ENCODE measurements around the gene LYSMD4. TPM values are rescaled to one million over a fixed set of nuclear protein-coding genes. Genes with fewer than 3 reads are reported as not detected.
"Not testable (repeated sequence)": the region's sequence is repeated elsewhere in the genome, so short reads cannot be mapped to it uniquely, and the experiment has no call there.

LYSMD4 gene
- total RNA-seq (2014; rRNA removed; shearing (Covaris generic)), result 8.6 and 11.6 TPM in 2 replicates

DNA sequence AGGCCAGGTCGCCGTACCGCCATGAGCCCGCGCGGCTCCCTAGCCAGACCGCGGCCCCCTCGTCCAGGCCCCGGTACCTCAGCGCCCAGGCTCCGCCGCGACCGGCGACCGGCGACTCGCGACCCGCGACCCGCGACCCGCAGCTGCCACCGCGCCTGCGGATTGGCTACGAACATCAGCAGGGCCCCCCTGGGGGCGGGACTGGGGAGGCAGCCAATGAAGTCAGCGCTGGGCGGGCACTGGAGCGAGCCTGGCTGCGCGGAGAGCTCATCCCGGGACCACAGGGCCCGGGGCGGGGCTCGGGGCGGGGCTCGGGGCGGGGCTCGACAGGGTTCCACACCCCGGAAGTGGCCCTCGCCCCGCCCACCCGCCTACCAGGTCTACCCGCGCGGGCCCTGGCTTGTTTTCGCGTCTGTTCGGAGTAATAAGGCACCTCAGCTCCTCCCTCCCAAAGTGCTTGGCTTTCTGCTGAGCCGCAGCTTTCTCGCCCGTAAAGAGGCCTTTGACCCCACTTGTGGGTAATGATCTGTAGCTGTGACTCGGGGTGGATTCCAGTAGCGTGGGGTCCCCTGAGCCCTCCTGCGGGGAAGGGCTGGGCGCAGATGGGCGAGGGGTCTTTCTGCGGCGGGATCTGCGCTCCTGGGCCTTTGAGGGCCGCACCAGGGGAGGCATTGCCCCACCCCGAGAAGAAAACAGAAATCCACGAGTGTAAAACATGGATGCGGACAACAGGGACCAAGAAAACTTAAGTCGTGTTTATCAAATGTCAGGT lies at the start of gene LYSMD4:
Gene LYSMD4 (minus strand): TSS at position 170 of the 772 bp plus-strand sequence. CDS start 1,438 bp downstream, outside the sequence.
- H3K27ac ChIP-seq, result peak within 1 kb of the TSS; percentile 46
- peaks cover 7% of the 10 kb centered on the region for H3K4me1 ChIP-seq (replicated peaks)
- peak; percentile 82 to 97 for DNase-seq (ENCODE audit: low read depth in 1 of 2, low spot score in 2 of 2)
- H3K4me3 ChIP-seq, result peak within 1 kb of the TSS; percentile 97
- peaks cover 27% of the 10 kb centered on the region for H3K36me3 ChIP-seq
- H3K27me3 ChIP-seq (replicated peaks), result no peaks in the 10 kb centered on the region
- H3K9me3 ChIP-seq (replicated peaks), result no peaks in the 10 kb centered on the region; the same call in 1 of the 2 replicates

DNA sequence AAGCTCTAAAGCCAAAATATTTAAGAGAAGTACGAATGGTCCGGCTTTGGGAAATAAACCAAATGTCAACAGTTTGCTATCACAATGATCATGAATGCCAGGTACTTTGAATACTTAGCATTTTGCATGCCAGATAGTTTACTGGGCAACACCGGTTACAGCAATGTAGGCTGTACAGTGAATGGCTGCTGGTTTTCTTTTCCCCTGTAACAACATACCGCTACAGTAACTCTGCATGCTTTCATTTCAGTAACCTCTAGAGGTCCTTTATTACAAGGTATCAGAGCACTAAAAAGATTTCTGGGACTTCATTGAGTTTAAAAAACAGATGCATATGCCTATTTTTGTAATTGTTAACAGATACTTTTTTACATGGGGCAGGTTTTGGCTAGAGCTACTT lies 48.8 kb upstream of the LYSMD4 start:
- not testable (repeated sequence) for DNase-seq (ENCODE audit: low read depth in 1 of 2, low spot score in 2 of 2); H3K36me3 ChIP-seq; H3K27ac ChIP-seq; H3K4me1 ChIP-seq (replicated peaks); H3K4me3 ChIP-seq; H3K9me3 ChIP-seq (replicated peaks); H3K27me3 ChIP-seq (replicated peaks)

DNA sequence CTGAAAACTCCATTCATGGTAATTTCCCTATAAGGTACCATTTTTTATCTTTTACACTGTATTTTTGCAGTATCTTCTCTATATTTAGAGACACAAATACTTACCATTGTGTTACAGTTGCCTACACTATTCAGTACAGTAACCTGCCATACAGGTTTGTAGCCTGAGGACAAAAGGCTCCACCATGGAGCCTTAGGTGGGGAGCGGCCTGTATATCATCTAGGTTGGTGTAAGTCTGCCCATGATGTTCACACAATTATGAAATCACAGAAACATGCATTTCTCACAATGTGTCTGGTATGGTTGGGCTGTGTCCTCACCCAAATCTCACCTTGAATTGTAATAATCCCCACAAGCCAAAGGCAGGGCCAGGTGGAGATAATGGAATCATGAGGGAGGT lies 43.9 kb upstream of the LYSMD4 start:
- no peaks in the 10 kb centered on the region for H3K4me1 ChIP-seq (replicated peaks)
- H3K27me3 ChIP-seq (replicated peaks), result no peaks in the 10 kb centered on the region
- H3K9me3 ChIP-seq (replicated peaks), result no peaks in the 10 kb centered on the region
- no peak for DNase-seq (ENCODE audit: low read depth in 1 of 2, low spot score in 2 of 2)
- H3K4me3 ChIP-seq, result no peak overlapping the region
- no peaks in the 10 kb centered on the region for H3K36me3 ChIP-seq
- H3K27ac ChIP-seq, result no peak overlapping the region

GRCh38 chr15:99764522-99764921 lies 31.3 kb upstream of the LYSMD4 start:
- Histone ChIP-seq H3K4me3 (no peak overlapping the region), H3K27ac (no peak overlapping the region), H3K4me1 (replicated peaks) (no peaks in the 10 kb centered on the region), H3K36me3 (no peaks in the 10 kb centered on the region), H3K9me3 (replicated peaks) (no peaks in the 10 kb centered on the region), H3K27me3 (replicated peaks) (no peaks in the 10 kb centered on the region)
- no peak for DNase-seq (ENCODE audit: low read depth in 1 of 2, low spot score in 2 of 2)

DNA sequence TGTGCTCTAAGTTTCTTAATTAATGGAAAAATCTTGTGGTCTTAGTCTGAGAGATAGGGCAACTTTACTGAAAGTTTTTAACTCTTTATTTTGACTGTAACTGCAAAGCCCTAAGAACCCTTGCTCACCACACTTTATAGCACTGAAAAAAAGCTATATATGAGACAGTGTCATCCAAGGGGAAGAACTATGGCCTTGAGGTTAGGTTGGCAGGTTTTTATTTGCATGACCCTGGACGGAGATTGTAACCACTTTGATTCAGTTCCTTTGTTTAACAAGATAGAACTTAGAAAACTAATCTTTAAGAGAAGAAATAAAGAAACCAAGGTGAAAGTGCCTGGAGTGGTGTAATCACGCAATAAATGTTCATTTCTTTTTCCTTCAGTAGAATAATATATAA lies 30.6 kb upstream of the LYSMD4 start:
- Histone ChIP-seq H3K4me3 (no peak overlapping the region), H3K4me1 (replicated peaks) (no peaks in the 10 kb centered on the region), H3K27ac (no peak overlapping the region), H3K27me3 (replicated peaks) (no peaks in the 10 kb centered on the region), H3K36me3 (no peaks in the 10 kb centered on the region), H3K9me3 (replicated peaks) (no peaks in the 10 kb centered on the region)
- no peak for DNase-seq (ENCODE audit: low read depth in 1 of 2, low spot score in 2 of 2)

- DNase-seq (ENCODE audit: low read depth in 1 of 2, low spot score in 2 of 2), result no peak
- Histone ChIP-seq H3K4me3 (no peak overlapping the region), H3K27me3 (replicated peaks) (no peaks in the 10 kb centered on the region), H3K4me1 (replicated peaks) (no peaks in the 10 kb centered on the region), H3K27ac (no peak overlapping the region), H3K9me3 (replicated peaks) (no peaks in the 10 kb centered on the region), H3K36me3 (no peaks in the 10 kb centered on the region)
Measured at GRCh38 chr15:99762288-99762687, 29.1 kb upstream of the LYSMD4 start.

DNA sequence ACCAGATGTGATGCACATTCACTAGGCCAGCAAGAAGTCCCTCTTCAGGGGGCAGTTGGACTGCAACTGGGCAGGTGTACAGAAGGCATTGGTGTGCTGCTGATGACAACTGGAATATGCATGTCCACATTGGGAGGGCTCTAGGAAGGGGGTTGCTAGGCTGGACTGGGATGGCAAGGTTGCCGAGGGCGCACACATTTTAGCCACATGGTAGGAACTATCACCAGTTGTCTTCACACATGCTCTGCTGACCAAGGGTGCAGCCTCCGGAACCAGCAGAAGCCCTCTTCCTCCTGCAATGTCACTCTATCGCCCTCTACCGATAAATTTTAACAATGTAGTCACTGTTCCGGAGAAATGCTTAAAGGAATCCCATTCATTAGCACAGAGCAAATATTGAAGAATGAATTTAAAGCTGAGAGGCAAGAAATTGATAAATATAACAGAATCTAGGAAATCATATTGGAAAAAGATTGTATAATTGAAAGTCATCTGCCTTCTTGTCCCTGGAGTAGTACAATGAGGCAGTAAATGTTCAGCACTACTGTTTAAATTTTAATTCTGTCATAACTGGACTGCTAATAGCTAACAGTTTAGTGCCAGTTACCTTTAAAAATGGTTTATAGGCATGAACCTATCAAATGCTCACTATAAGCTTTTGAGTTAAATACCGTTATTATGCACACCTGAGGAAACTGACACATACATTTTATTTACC lies 22.6 kb upstream of the LYSMD4 start:
- H3K27me3 ChIP-seq (replicated peaks), result no peaks in the 10 kb centered on the region
- H3K9me3 ChIP-seq (replicated peaks), result no peaks in the 10 kb centered on the region
- peak in 1 of 2 experiments; percentile 63 for DNase-seq (ENCODE audit: low read depth in 1 of 2, low spot score in 2 of 2)
- H3K4me1 ChIP-seq (replicated peaks), result no peaks in the 10 kb centered on the region
- H3K4me3 ChIP-seq, result no peak overlapping the region
- H3K27ac ChIP-seq, result no peak overlapping the region
- no peaks in the 10 kb centered on the region for H3K36me3 ChIP-seq

DNA sequence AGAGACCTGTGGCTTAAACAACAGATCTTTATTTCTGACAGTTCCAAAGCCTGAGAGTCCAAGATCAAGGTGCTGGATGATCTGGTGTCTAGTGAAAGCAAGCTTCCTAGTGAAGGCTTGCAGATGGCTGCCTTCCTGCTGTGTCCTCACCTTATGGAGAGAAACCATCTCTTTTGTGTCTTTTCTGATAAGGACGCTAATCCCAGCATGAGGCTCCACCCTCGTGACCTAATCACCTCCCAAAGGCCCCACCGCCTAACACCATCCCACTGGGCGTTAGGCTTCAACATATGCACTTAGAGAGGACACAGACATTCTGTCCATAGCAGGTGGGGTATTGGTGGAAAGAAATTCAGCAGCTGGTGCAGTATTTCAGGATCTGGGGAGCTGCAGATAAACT lies 19.8 kb upstream of the LYSMD4 start:
- Histone ChIP-seq H3K9me3 (replicated peaks) (no peaks in the 10 kb centered on the region), H3K27ac (no peak overlapping the region), H3K36me3 (no peaks in the 10 kb centered on the region), H3K4me3 (no peak overlapping the region), H3K27me3 (replicated peaks) (no peaks in the 10 kb centered on the region), H3K4me1 (replicated peaks) (no peaks in the 10 kb centered on the region)
- no peak for DNase-seq (ENCODE audit: low read depth in 1 of 2, low spot score in 2 of 2)

- no peak for DNase-seq (ENCODE audit: low read depth in 1 of 2, low spot score in 2 of 2)
- Histone ChIP-seq H3K27ac (no peak overlapping the region), H3K36me3 (no peaks in the 10 kb centered on the region), H3K27me3 (replicated peaks) (no peaks in the 10 kb centered on the region), H3K4me1 (replicated peaks) (no peaks in the 10 kb centered on the region), H3K4me3 (no peak overlapping the region), H3K9me3 (replicated peaks) (no peaks in the 10 kb centered on the region)
Measured at GRCh38 chr15:99752556-99752955, 19.3 kb upstream of the LYSMD4 start.

- DNase-seq (ENCODE audit: low read depth in 1 of 2, low spot score in 2 of 2); H3K36me3 ChIP-seq: not testable (repeated sequence)
Measured at GRCh38 chr15:99750326-99750725, 17.1 kb upstream of the LYSMD4 start.

DNA sequence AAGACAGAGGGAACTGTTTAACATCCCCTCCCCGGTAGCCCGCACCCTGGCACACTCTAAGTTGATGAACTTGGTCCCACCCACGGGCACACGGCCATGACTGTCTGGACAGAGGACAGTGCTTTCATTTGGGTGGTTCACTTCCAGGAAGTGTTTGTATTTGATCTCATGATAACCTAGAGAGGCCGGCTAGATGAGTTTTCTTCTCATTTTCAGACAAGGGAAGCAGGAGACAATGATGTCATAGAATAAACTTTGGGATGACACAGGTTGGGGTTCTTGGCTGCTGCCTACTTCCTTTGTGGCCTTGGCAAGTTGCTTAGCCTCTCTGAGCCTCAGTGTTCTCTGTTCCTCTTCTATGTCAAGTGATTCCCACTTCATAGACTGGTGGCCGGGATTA lies 16.1 kb upstream of the LYSMD4 start:
- no peak for DNase-seq (ENCODE audit: low read depth in 1 of 2, low spot score in 2 of 2)
- no peaks in the 10 kb centered on the region for H3K4me1 ChIP-seq (replicated peaks)
- H3K27me3 ChIP-seq (replicated peaks), result no peaks in the 10 kb centered on the region
- H3K9me3 ChIP-seq (replicated peaks), result no peaks in the 10 kb centered on the region
- no peak overlapping the region for H3K27ac ChIP-seq
- H3K4me3 ChIP-seq, result no peak overlapping the region
- H3K36me3 ChIP-seq, result no peaks in the 10 kb centered on the region

More at GRCh38 chr15:99750326-99750725, 17.1 kb upstream of the LYSMD4 start:
- H3K9me3 ChIP-seq (replicated peaks); H3K27me3 ChIP-seq (replicated peaks); H3K4me1 ChIP-seq (replicated peaks); H3K4me3 ChIP-seq; H3K27ac ChIP-seq: not testable (repeated sequence)

GRCh38 chr15:99745370-99746086 lies 12.3 kb upstream of the LYSMD4 start:
- DNase-seq (ENCODE audit: low read depth in 1 of 2, low spot score in 2 of 2), result no peak
- Histone ChIP-seq H3K9me3 (replicated peaks) (no peaks in the 10 kb centered on the region), H3K27ac (no peak overlapping the region), H3K36me3 (no peaks in the 10 kb centered on the region), H3K27me3 (replicated peaks) (no peaks in the 10 kb centered on the region), H3K4me3 (no peak overlapping the region), H3K4me1 (replicated peaks) (no peaks in the 10 kb centered on the region)

DNA sequence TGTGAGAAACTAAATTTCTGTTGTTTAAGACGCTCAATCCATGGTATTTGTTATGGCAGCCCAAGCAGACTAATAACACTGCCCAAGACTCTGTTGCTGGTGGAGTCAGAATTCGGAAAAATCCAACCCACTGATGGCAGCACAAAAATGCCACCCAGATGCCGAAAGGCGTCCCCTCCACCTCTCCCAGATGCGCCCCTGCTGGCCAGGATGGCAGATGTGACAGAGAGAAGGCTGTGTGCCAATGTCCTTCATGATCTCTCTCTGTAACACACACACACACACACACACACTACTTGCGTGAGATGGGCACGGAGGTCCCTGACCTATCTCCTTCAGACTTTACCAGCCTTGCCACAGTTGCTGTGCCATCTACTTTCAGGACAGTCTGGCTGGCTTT lies 10.9 kb upstream of the LYSMD4 start:
- Histone ChIP-seq H3K27me3 (replicated peaks) (no peaks in the 10 kb centered on the region), H3K4me1 (replicated peaks) (no peaks in the 10 kb centered on the region), H3K9me3 (replicated peaks) (no peaks in the 10 kb centered on the region), H3K4me3 (no peak overlapping the region), H3K36me3 (no peaks in the 10 kb centered on the region), H3K27ac (no peak overlapping the region)
- no peak for DNase-seq (ENCODE audit: low read depth in 1 of 2, low spot score in 2 of 2)

DNA sequence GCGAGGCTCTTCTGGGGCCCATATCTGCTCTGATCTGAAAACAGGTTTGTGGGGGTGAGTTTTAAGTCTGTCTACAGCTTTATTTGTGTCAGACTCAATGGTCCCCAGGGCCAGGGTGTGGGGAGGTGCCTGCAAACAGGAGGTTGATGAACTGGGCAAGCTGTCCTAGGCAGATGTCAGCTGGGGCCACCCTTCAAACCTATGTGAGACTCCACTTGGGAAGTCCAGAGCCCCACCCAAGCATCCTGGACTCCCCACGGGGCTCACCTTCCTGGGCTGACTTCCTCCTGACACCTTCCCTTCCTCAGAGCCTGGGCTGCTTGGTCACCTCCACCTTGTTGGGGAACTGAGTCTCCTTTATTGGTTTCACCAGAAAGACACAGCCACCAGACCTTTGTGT lies 8.6 kb upstream of the LYSMD4 start:
- Histone ChIP-seq H3K27me3 (replicated peaks) (no peaks in the 10 kb centered on the region), H3K9me3 (replicated peaks) (no peaks in the 10 kb centered on the region), H3K27ac (no peak overlapping the region), H3K36me3 (no peaks in the 10 kb centered on the region), H3K4me3 (no peak overlapping the region), H3K4me1 (replicated peaks) (no peaks in the 10 kb centered on the region)
- DNase-seq (ENCODE audit: low read depth in 1 of 2, low spot score in 2 of 2), result no peak

Measured in SJSA1 (cell line).